SK-N-MC (cell line): ENCODE results near the gene GOLGA6L7.
"Not testable (repeated sequence)": the region's sequence is repeated elsewhere in the genome, so short reads cannot be mapped to it uniquely, and the experiment has no call there.

Experiments
- DNase-seq: peaks from one replicate; pipeline ENCODE4 v3.0.0-alpha.2; 2011; ENCODE audit warnings: low read depth, low spot score
- H3K27ac ChIP-seq: fragments of 200-600 bp; sonication (generic); 2 replicates; pipeline ENCODE4 v1.5.1; 2016; ENCODE audit warnings: mixed run types
- H3K36me3 ChIP-seq: fragments of 200-600 bp; sonication (generic); 2 replicates; pipeline ENCODE4 v1.6.1; 2017; ENCODE audit warnings: antibody characterized with exemption, low read length, mixed read lengths; ENCODE audit not compliant: insufficient read depth
- H3K4me3 ChIP-seq: fragments of 200-600 bp; sonication (generic); 2 replicates; pipeline ENCODE4 v1.5.1; 2016
- H3K9ac ChIP-seq: fragments of 200-600 bp; sonication (generic); 2 replicates; pipeline ENCODE4 v1.8.0; 2017; ENCODE audit warnings: mixed run types, mixed read lengths; ENCODE audit not compliant: insufficient read length
- H3K9me3 ChIP-seq: fragments of 200-600 bp; sonication (generic); 2 replicates; pipeline ENCODE4 v1.6.1; 2017; ENCODE audit warnings: low read depth, mild to moderate bottlenecking, antibody characterized with exemption, low read length, moderate library complexity, mixed read lengths
- EZH2 ChIP-seq: fragments of 200-600 bp; sonication (generic); IDR thresholded peaks from one replicate; pipeline ENCODE4 v1.6.1; 2017; ENCODE audit warnings: antibody characterized with exemption
- FOXP2 ChIP-seq: optimal IDR thresholded peaks from 2 replicates; pipeline ENCODE3; 2011; ENCODE audit warnings: mild to moderate bottlenecking, moderate library complexity; ENCODE audit not compliant: insufficient read depth; ENCODE audit errors: extremely low read length, control extremely low read depth
- POLR2AphosphoS5 ChIP-seq: IDR thresholded peaks from 2 replicates; pipeline ENCODE4 v1.6.1; 2012; ENCODE audit warnings: mild to moderate bottlenecking, low read depth, low read length, borderline replicate concordance

GOLGA6L7 gene

GRCh38 chr15:28861031-28861534 lies 12.6 kb upstream of the GOLGA6L7 start:
- H3K4me3 ChIP-seq, result no peak overlapping the region
- no peak overlapping the region for H3K9ac ChIP-seq
- no peaks in the 10 kb centered on the region for H3K9me3 ChIP-seq
- H3K36me3 ChIP-seq, result no peaks in the 10 kb centered on the region
- DNase-seq, result no peak
- TF ChIP-seq EZH2 (no peak), POLR2AphosphoS5 (no peak), FOXP2 (no peak)
- H3K27ac ChIP-seq, result no peak overlapping the region

- not testable (repeated sequence) for H3K36me3 ChIP-seq, H3K9me3 ChIP-seq
Measured at GRCh38 chr15:28854578-28854977, 6.1 kb upstream of the GOLGA6L7 start.

GRCh38 chr15:28853654-28854053 lies 5.2 kb upstream of the GOLGA6L7 start:
- DNase-seq, H3K9me3 ChIP-seq, H3K4me3 ChIP-seq: not testable (repeated sequence)

More at GRCh38 chr15:28854578-28854977, 6.1 kb upstream of the GOLGA6L7 start:
- not testable (repeated sequence) for H3K4me3 ChIP-seq, DNase-seq, H3K9ac ChIP-seq, H3K27ac ChIP-seq

GRCh38 chr15:28849766-28850165 lies 1.3 kb upstream of the GOLGA6L7 start:
- not testable (repeated sequence) for DNase-seq, H3K9ac ChIP-seq, H3K36me3 ChIP-seq, H3K9me3 ChIP-seq, H3K27ac ChIP-seq, H3K4me3 ChIP-seq

More at GRCh38 chr15:28853654-28854053, 5.2 kb upstream of the GOLGA6L7 start:
- H3K27ac ChIP-seq, H3K9ac ChIP-seq, H3K36me3 ChIP-seq: not testable (repeated sequence)

GRCh38 chr15:28849271-28849670 lies 827 bp upstream of the GOLGA6L7 start:
- not testable (repeated sequence) for DNase-seq, H3K4me3 ChIP-seq, H3K27ac ChIP-seq, H3K9ac ChIP-seq, H3K9me3 ChIP-seq, H3K36me3 ChIP-seq

GRCh38 chr15:28847959-28848358 lies 485 bp downstream of the GOLGA6L7 start:
- not testable (repeated sequence) for DNase-seq, H3K9ac ChIP-seq, H3K36me3 ChIP-seq, H3K4me3 ChIP-seq, H3K27ac ChIP-seq, H3K9me3 ChIP-seq

GRCh38 chr15:28847247-28847646 lies 1.2 kb downstream of the GOLGA6L7 start:
- not testable (repeated sequence) for H3K9ac ChIP-seq, DNase-seq

GRCh38 chr15:28844147-28844546 lies 4.3 kb downstream of the GOLGA6L7 start:
- H3K27ac ChIP-seq, DNase-seq, H3K9ac ChIP-seq, H3K36me3 ChIP-seq, H3K9me3 ChIP-seq, H3K4me3 ChIP-seq: not testable (repeated sequence)

More at GRCh38 chr15:28847247-28847646, 1.2 kb downstream of the GOLGA6L7 start:
- H3K36me3 ChIP-seq, H3K27ac ChIP-seq, H3K4me3 ChIP-seq, H3K9me3 ChIP-seq: not testable (repeated sequence)

GRCh38 chr15:28843520-28843919 lies 4.9 kb downstream of the GOLGA6L7 start:
- DNase-seq, H3K36me3 ChIP-seq, H3K9ac ChIP-seq, H3K9me3 ChIP-seq, H3K27ac ChIP-seq, H3K4me3 ChIP-seq: not testable (repeated sequence)

- H3K27ac ChIP-seq, DNase-seq, H3K9ac ChIP-seq, H3K4me3 ChIP-seq, H3K36me3 ChIP-seq, H3K9me3 ChIP-seq: not testable (repeated sequence)
Measured at GRCh38 chr15:28842210-28842609, 6.2 kb downstream of the GOLGA6L7 start.

- H3K9ac ChIP-seq, H3K9me3 ChIP-seq, DNase-seq, H3K36me3 ChIP-seq, H3K27ac ChIP-seq, H3K4me3 ChIP-seq: not testable (repeated sequence)
Measured at GRCh38 chr15:28840285-28840684, 8.2 kb downstream of the GOLGA6L7 start.

- not testable (repeated sequence) for H3K36me3 ChIP-seq, H3K9me3 ChIP-seq, H3K4me3 ChIP-seq, DNase-seq, H3K9ac ChIP-seq, H3K27ac ChIP-seq
Measured at GRCh38 chr15:28834957-28835585, 13.4 kb downstream of the GOLGA6L7 start.

- not testable (repeated sequence) for H3K9me3 ChIP-seq, H3K4me3 ChIP-seq, H3K36me3 ChIP-seq, DNase-seq, H3K9ac ChIP-seq, H3K27ac ChIP-seq
Measured at GRCh38 chr15:28831897-28832587, 16.4 kb downstream of the GOLGA6L7 start.

- not testable (repeated sequence) for H3K9me3 ChIP-seq, H3K27ac ChIP-seq, DNase-seq, H3K36me3 ChIP-seq, H3K9ac ChIP-seq, H3K4me3 ChIP-seq
Measured at GRCh38 chr15:28821420-28821819, 27.0 kb downstream of the GOLGA6L7 start.
